ENCODE measurements around the gene SEMA3D.

SEMA3D gene

GRCh38 chr7:84950836-84951235, 236.0 kb downstream of the SEMA3D start:
- no peaks in the 10 kb centered on the region for H3K36me3 ChIP-seq (ENCODE audit: insufficient read depth, insufficient read length, low read length)
- no peak for DNase-seq (ENCODE audit: low read depth, low spot score)
- TF ChIP-seq YY1 (IDR thresholded peaks at IDR 0.05; ENCODE audit: insufficient read depth, insufficient read length) (no peak), SUZ12 (IDR thresholded peaks at IDR 0.05; ENCODE audit: extremely low read depth, insufficient read depth, insufficient read length) (no peak), ZNF274 (IDR thresholded peaks at IDR 0.05; ENCODE audit: low read depth, low read length) (no peak)
- no peak overlapping the region for H3K9ac ChIP-seq (ENCODE audit: insufficient read length, low read depth)
- H3K9me3 ChIP-seq (ENCODE audit: insufficient read depth, low read length), result no peaks in the 10 kb centered on the region
- no peak overlapping the region for H3K4me3 ChIP-seq (ENCODE audit: insufficient read length, low read depth)
- no peaks in the 10 kb centered on the region for H3K27me3 ChIP-seq (ENCODE audit: insufficient read depth, insufficient read length)
- H3K4me1 ChIP-seq (ENCODE audit: insufficient read depth, insufficient read length), result no peaks in the 10 kb centered on the region

GRCh38 chr7:84949501-84949900, 237.4 kb downstream of the SEMA3D start:
- no peaks in the 10 kb centered on the region for H3K9me3 ChIP-seq (ENCODE audit: insufficient read depth, low read length)
- TF ChIP-seq YY1 (IDR thresholded peaks at IDR 0.05; ENCODE audit: insufficient read depth, insufficient read length) (no peak), SUZ12 (IDR thresholded peaks at IDR 0.05; ENCODE audit: extremely low read depth, insufficient read depth, insufficient read length) (no peak), ZNF274 (IDR thresholded peaks at IDR 0.05; ENCODE audit: low read depth, low read length) (no peak)
- H3K9ac ChIP-seq (ENCODE audit: insufficient read length, low read depth), result no peak overlapping the region
- DNase-seq (ENCODE audit: low read depth, low spot score), result no peak
- no peaks in the 10 kb centered on the region for H3K27me3 ChIP-seq (ENCODE audit: insufficient read depth, insufficient read length)
- H3K36me3 ChIP-seq (ENCODE audit: insufficient read depth, insufficient read length, low read length), result no peaks in the 10 kb centered on the region
- no peaks in the 10 kb centered on the region for H3K4me1 ChIP-seq (ENCODE audit: insufficient read depth, insufficient read length)
- H3K4me3 ChIP-seq (ENCODE audit: insufficient read length, low read depth), result no peak overlapping the region

GRCh38 chr7:84949067-84949466, 237.8 kb downstream of the SEMA3D start:
- no peaks in the 10 kb centered on the region for H3K27me3 ChIP-seq (ENCODE audit: insufficient read depth, insufficient read length)
- no peaks in the 10 kb centered on the region for H3K9me3 ChIP-seq (ENCODE audit: insufficient read depth, low read length)
- H3K36me3 ChIP-seq (ENCODE audit: insufficient read depth, insufficient read length, low read length), result no peaks in the 10 kb centered on the region
- H3K4me3 ChIP-seq (ENCODE audit: insufficient read length, low read depth), result no peak overlapping the region
- H3K4me1 ChIP-seq (ENCODE audit: insufficient read depth, insufficient read length), result no peaks in the 10 kb centered on the region
- TF ChIP-seq ZNF274 (IDR thresholded peaks at IDR 0.05; ENCODE audit: low read depth, low read length), result no peak
- no peak for TF ChIP-seq SUZ12 (IDR thresholded peaks at IDR 0.05; ENCODE audit: extremely low read depth, insufficient read depth, insufficient read length)
- TF ChIP-seq YY1 (IDR thresholded peaks at IDR 0.05; ENCODE audit: insufficient read depth, insufficient read length), result no peak
- H3K9ac ChIP-seq (ENCODE audit: insufficient read length, low read depth), result no peak overlapping the region
- DNase-seq (ENCODE audit: low read depth, low spot score), result no peak

GRCh38 chr7:84948634-84949033, 238.2 kb downstream of the SEMA3D start:
- Histone ChIP-seq H3K4me3 (ENCODE audit: insufficient read length, low read depth) (no peak overlapping the region), H3K9ac (ENCODE audit: insufficient read length, low read depth) (no peak overlapping the region), H3K4me1 (ENCODE audit: insufficient read depth, insufficient read length) (no peaks in the 10 kb centered on the region), H3K9me3 (ENCODE audit: insufficient read depth, low read length) (no peaks in the 10 kb centered on the region), H3K27me3 (ENCODE audit: insufficient read depth, insufficient read length) (no peaks in the 10 kb centered on the region), H3K36me3 (ENCODE audit: insufficient read depth, insufficient read length, low read length) (no peaks in the 10 kb centered on the region)
- DNase-seq (ENCODE audit: low read depth, low spot score), result no peak
- TF ChIP-seq YY1 (IDR thresholded peaks at IDR 0.05; ENCODE audit: insufficient read depth, insufficient read length) (no peak), SUZ12 (IDR thresholded peaks at IDR 0.05; ENCODE audit: extremely low read depth, insufficient read depth, insufficient read length) (no peak), ZNF274 (IDR thresholded peaks at IDR 0.05; ENCODE audit: low read depth, low read length) (no peak)

- TF ChIP-seq YY1 (IDR thresholded peaks at IDR 0.05; ENCODE audit: insufficient read depth, insufficient read length), result no peak
- no peak for TF ChIP-seq SUZ12 (IDR thresholded peaks at IDR 0.05; ENCODE audit: extremely low read depth, insufficient read depth, insufficient read length)
- no peak for TF ChIP-seq ZNF274 (IDR thresholded peaks at IDR 0.05; ENCODE audit: low read depth, low read length)
- no peak overlapping the region for H3K9ac ChIP-seq (ENCODE audit: insufficient read length, low read depth)
- H3K4me1 ChIP-seq (ENCODE audit: insufficient read depth, insufficient read length), result no peaks in the 10 kb centered on the region
Observed at GRCh38 chr7:84946549-84946948, 240.3 kb downstream of the SEMA3D start.

More at GRCh38 chr7:84946549-84946948, 240.3 kb downstream of the SEMA3D start:
- Histone ChIP-seq H3K27me3 (ENCODE audit: insufficient read depth, insufficient read length) (no peaks in the 10 kb centered on the region), H3K4me3 (ENCODE audit: insufficient read length, low read depth) (no peak overlapping the region), H3K36me3 (ENCODE audit: insufficient read depth, insufficient read length, low read length) (no peaks in the 10 kb centered on the region), H3K9me3 (ENCODE audit: insufficient read depth, low read length) (no peaks in the 10 kb centered on the region)
- DNase-seq (ENCODE audit: low read depth, low spot score), result no peak
